ENCODE data around the gene S1PR5. TPM values are rescaled to one million over a fixed set of nuclear protein-coding genes. Genes with fewer than 3 reads are reported as not detected.

The S1PR5 gene, protein sequence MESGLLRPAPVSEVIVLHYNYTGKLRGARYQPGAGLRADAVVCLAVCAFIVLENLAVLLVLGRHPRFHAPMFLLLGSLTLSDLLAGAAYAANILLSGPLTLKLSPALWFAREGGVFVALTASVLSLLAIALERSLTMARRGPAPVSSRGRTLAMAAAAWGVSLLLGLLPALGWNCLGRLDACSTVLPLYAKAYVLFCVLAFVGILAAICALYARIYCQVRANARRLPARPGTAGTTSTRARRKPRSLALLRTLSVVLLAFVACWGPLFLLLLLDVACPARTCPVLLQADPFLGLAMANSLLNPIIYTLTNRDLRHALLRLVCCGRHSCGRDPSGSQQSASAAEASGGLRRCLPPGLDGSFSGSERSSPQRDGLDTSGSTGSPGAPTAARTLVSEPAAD
- under 1 TPM in 4 of 8 experiments, not detected in 4; 0.08 to 0.81 (median 0.16) TPM for total RNA-seq

DNA sequence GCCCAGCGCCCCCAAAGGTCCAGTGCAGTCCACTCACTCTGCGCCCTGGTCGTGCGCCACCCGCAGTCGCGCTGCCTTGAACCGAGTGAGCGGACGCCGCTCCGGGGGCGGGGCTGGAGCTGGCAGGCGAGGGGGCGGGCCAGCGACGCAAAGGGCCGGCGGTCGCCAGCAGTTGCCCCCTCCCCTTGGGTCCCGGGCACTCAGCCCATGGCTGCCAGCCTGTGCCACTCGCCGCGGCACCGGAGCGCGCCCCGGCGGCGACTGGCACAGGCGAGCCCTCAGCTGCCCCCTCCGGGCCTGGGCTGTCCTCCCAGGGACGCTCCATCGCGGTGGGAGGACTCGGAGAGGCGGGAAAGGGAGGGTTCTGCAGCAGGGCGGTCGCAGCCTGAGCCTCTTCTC, at the start of gene S1PR5:
Gene S1PR5, minus strand, starts transcription at position 87 of the 399 bp plus-strand sequence. CDS start 2,436 bp downstream, outside the sequence.
- WGBS, 10 experiments: 11% methylated on average over 10 of the region's 39 CpGs; no CpG with 5 or more reads in 9 of the 10 experiments
- peaks cover 0 to 14% of the 10 kb centered on the region in 2 donors for H3K4me1 ChIP-seq (replicated peaks in 1 of 2)
- no peak within 1 kb of the TSS for H3K4me3 ChIP-seq
- in situ Hi-C loops (cut with MboI; ENCODE audit: low pct_unique_long_range_greater_than_20kb in 2 of 9, low sequenced_read_pairs in 9 of 9, unreplicated experiment in 9 of 9): no loop called here
- ATAC-seq (replicated peaks in 6 of 8): peak; percentile 32 to 69 (median 52)
- H3K27ac ChIP-seq: no peak within 1 kb of the TSS

DNA sequence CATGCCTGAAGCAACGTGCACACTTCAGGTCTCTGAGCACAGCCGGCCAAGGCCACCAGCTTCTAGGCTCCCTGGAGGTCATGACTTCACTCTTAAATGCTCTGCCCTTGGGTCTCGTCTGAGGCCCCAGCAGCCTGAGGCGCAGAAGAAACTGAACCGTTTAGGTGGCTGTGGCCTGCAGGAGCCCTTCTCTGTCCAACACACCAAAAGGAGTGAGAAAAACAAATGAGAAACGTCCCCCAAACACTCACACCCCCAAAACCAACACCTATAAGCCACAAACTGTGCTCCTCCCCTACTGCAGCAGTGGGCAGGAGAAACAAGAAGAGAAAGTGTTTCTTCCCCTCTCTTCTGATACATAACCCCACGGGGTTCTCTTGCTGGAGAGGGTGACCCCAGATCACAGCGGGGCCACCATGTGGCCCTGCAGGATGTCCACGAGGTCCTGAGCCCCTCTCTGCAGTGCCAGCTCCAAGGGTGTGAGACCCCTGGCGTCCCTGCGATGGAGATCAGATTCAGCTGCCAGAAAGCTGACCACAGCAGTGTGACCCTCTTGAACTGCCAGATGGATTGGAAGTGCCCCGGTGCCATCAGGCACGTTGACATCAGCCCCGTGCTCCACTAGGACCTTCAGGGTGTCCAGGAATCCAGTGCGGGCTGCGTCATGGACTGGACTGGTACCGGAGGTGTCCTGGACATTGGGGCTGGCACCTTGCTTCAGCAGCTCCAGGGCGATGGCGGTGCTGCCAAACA, 49.6 kb upstream of the S1PR5 start:
- peaks cover 10 to 17% of the 10 kb centered on the region in 2 donors for H3K4me1 ChIP-seq (replicated peaks in 1 of 2)
- ATAC-seq (replicated peaks in 6 of 8): no peak
- in situ Hi-C loops (cut with MboI; ENCODE audit: low pct_unique_long_range_greater_than_20kb in 2 of 9, low sequenced_read_pairs in 9 of 9, unreplicated experiment in 9 of 9): no loop called here
- no peak overlapping the region for H3K27ac ChIP-seq
- 40 to 74% (median 59%) methylated on average over 1 to 11 of the region's 19 CpGs; no CpG with 5 or more reads in 3 of the 10 experiments for whole genome bisulfite sequencing, 10 experiments
- H3K4me3 ChIP-seq: peak overlapping the region; percentile 40 to 88 (median 64)

DNA sequence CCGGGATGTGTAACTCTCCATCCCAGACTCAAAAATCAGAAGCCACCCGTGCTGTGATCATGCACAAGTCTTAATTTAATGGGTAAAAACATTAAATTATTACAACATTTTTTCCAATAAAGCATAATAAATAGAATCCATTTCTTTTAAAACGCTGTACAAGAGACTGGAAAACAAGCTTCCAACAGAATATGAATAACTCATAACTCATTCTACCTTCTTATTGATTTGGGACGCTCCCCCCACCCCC, 49.1 kb upstream of the S1PR5 start:
- WGBS, 10 experiments: 0 to 100% (median 0%) methylated on average over 1 to 4 of the region's 4 CpGs; no CpG with 5 or more reads in 2 of the 10 experiments
- H3K4me1 ChIP-seq (replicated peaks in 1 of 2): peaks cover 10 to 17% of the 10 kb centered on the region in 2 donors
- in situ Hi-C loops (cut with MboI; ENCODE audit: low pct_unique_long_range_greater_than_20kb in 2 of 9, low sequenced_read_pairs in 9 of 9, unreplicated experiment in 9 of 9): no loop called here
- no peak for ATAC-seq (replicated peaks in 6 of 8)
- H3K4me3 ChIP-seq: peak overlapping the region; percentile 40 to 88 (median 64)
- no peak overlapping the region for H3K27ac ChIP-seq

DNA sequence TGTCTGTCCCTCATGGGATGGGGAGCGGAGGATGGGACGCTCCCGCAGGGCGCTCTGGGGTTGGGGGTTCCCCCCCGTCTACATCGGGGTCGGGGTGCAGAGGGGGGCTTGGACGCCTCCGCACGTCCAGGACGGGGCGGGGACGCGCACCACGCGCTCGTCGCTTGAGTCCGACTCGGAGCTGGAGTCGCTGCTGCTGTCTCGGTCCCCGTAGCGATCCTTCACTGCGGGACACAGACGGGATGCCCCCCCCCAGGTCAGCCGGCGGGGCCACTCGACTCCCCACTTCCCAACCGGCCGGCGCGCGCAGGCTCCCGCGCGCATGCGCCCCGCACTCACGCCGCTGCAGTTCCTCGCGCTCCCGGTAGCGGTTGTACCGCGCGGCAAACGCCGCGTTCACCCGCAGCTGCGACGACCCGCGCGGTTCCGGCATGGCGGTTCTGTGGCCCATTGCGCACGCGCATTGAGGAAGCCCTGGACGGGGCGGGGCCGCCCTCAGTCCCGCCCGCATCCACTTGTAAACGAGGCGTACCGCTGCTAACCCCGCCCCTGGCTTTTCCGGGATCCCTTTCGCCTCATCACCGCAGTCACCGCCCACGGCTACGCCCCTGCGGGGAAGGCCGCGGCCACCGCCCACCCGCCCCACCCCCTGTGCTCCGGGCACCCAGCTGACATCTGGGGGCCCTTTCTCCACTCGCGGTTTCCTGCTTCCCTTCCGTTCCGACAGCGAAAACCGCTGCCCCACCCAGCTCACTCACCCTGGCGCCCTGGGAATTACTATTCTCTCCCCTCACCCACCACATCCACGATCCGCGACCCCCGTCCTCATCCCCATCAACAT, 48.5 kb upstream of the S1PR5 start, which contains the start of gene KRI1:
Gene KRI1, minus strand, starts transcription at position 444 of the 841 bp plus-strand sequence. Its CDS starts 11 bp downstream, at position 433.
- WGBS, 10 experiments: 0 to 20% (median 4%) methylated on average over 2 to 5 of the region's 94 CpGs; no CpG with 5 or more reads in 6 of the 10 experiments
- Histone ChIP-seq H3K27ac (peak within 1 kb of the TSS; percentile 25 to 87), H3K4me3 (peak within 1 kb of the TSS; percentile 40 to 88 (median 64)), H3K4me1 (replicated peaks in 1 of 2) (peaks cover 10 to 17% of the 10 kb centered on the region in 2 donors)
- in situ Hi-C loops (cut with MboI; ENCODE audit: low pct_unique_long_range_greater_than_20kb in 2 of 9, low sequenced_read_pairs in 9 of 9, unreplicated experiment in 9 of 9): no loop called here
- ATAC-seq (replicated peaks in 6 of 8): peak; percentile 46 to 68 (median 62)

DNA sequence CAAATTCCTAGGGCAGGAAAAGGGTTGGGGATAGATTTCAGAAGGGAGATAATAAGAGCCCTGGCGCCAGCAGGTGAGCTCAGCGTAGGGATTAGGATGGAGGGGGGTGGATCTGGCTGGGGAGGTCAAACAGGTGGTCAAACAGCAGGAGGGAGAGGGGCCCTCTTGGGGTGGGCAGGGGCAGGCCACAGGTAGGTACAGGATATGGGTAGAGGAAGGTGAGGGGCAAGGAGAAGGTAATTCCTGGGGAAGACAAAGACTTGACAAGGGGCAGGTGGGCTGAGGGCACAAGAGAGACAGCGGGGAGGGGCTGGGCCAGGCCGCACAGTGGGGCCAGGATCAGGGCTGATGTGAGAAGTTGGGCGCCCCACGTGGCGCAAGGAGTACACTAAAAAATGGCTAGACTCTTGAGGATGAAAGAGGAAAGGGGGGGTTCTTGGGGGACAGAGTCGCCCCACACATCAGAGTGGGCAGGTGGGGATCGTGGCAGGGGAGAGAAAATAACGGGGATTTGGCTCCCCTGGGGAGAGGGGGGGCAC, 47.9 kb upstream of the S1PR5 start:
- ATAC-seq (replicated peaks in 6 of 8): peak in 6 of 8 experiments; percentile 1 to 3 (median 1)
- 0 to 40% (median 33%) methylated on average over 1 to 2 of the region's 10 CpGs; no CpG with 5 or more reads in 7 of the 10 experiments for WGBS, 10 experiments
- H3K27ac ChIP-seq: peak overlapping the region; percentile 25 to 87
- peak overlapping the region; percentile 40 to 88 (median 64) for H3K4me3 ChIP-seq
- H3K4me1 ChIP-seq (replicated peaks in 1 of 2): peaks cover 10 to 17% of the 10 kb centered on the region in 2 donors
- in situ Hi-C loops (cut with MboI; ENCODE audit: low pct_unique_long_range_greater_than_20kb in 2 of 9, low sequenced_read_pairs in 9 of 9, unreplicated experiment in 9 of 9): no loop called here

DNA sequence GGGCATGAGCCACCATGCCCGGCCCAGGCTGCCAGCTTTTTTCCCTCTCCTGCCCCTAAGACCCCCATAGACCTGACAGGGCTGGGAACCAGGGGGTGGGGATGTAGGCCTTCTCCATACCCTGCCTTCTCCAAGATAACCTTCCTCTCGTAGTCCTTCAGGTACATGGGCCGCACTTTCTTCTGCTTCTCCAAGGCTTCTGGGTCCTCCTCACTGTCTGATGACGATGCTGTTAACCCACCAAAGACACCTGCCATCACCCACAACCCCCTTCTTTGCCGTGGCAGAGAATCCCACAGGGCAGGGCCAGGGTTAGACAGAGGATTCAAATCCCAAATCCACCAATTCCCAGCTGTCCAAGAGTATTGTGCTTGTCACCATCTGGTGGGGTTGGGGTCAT, 45.4 kb upstream of the S1PR5 start:
- WGBS, 10 experiments: 77 to 100% (median 100%) methylated on average over 1 to 5 of the region's 5 CpGs; no CpG with 5 or more reads in 1 of the 10 experiments
- Histone ChIP-seq H3K4me3 (no peak overlapping the region), H3K27ac (no peak overlapping the region), H3K4me1 (replicated peaks in 1 of 2) (peaks cover 10 to 14% of the 10 kb centered on the region in 2 donors)
- in situ Hi-C loops (cut with MboI; ENCODE audit: low pct_unique_long_range_greater_than_20kb in 2 of 9, low sequenced_read_pairs in 9 of 9, unreplicated experiment in 9 of 9): no loop called here
- ATAC-seq (replicated peaks in 6 of 8): no peak

DNA sequence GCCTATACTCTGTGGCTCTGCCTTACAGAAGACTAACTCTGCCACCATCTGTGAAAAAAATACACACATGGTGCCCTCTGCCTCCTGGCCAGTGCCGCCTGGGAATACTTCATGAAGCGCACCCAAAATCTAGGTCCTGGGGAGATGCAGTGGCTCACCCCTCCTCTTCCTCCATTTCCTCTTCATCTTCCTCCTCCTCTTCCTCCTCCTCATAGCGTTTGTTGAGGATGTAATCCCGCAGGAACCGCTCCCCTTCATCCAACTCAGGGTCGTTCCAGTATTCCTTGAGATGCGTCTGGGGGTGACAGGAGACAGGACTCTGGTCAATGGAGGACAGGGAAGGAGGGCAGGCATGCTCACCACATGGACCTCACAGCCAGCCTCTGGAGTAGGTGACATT, 42.9 kb upstream of the S1PR5 start:
- in situ Hi-C loops (cut with MboI; ENCODE audit: low pct_unique_long_range_greater_than_20kb in 2 of 9, low sequenced_read_pairs in 9 of 9, unreplicated experiment in 9 of 9): no loop called here
- H3K4me1 ChIP-seq (replicated peaks in 1 of 2): peaks cover 0 to 5% of the 10 kb centered on the region in 2 donors
- no peak overlapping the region for H3K4me3 ChIP-seq
- no peak for ATAC-seq (replicated peaks in 6 of 8)
- WGBS, 10 experiments: 81 to 100% (median 96%) methylated on average over 1 to 7 of the region's 7 CpGs; no CpG with 5 or more reads in 5 of the 10 experiments
- no peak overlapping the region for H3K27ac ChIP-seq

DNA sequence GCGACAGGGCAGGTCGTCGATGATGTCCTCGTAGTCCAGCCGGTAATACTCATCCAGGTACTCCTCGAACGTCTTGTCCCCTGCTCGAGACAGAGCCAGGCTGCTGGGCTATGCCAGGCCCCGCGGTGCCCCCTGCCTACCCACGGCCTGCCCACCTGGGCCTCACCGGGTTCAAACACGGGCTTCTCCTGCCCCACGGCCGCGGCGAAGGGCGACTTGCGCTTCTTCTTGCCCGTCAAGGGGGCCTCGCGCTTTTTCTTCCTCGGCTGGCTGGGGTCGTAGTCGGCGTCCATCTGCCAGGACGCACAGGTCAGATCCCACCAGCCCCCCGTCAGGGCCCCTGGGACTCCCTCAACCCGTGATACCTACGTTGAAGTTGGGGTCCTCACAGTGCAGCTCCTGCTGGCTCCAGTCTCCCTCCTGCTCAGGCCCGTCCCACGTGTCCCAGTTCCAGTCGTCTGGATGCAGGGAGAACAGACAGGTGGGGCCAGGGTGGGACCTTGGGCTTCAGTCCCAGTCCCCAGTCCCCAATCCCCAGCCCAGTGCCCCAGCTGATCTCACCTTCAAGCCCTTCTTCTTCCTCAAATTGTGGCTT, 40.5 kb upstream of the S1PR5 start:
- no peak overlapping the region for H3K4me3 ChIP-seq
- in situ Hi-C loops (cut with MboI; ENCODE audit: low pct_unique_long_range_greater_than_20kb in 2 of 9, low sequenced_read_pairs in 9 of 9, unreplicated experiment in 9 of 9): no loop called here
- ATAC-seq (replicated peaks in 6 of 8): peak in 3 of 8 experiments; percentile 15 to 16 (median 15)
- H3K27ac ChIP-seq: no peak overlapping the region
- WGBS, 10 experiments: 94 to 100% (median 100%) methylated on average over 1 to 7 of the region's 33 CpGs; no CpG with 5 or more reads in 6 of the 10 experiments
- H3K4me1 ChIP-seq (replicated peaks in 1 of 2): no peaks in the 10 kb centered on the region

DNA sequence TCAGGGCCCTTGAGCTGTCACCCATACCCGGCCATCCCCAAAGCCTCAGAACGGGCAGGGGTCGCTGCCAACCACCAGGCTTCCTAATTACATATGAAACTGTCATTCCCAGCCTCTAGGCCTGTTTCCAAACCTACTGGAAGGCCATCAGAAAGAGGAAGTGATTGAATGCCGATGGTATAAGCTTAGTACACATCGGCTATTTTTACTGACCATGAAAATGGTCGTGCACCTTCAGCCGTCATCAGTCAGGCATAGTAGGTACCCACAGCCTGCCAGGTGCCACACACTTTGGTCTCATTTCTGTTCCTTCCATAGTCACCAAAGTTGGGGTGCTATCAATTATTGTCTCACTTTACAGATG, 38.3 kb upstream of the S1PR5 start:
- Histone ChIP-seq H3K4me1 (replicated peaks in 1 of 2) (no peaks in the 10 kb centered on the region), H3K4me3 (no peak overlapping the region), H3K27ac (no peak overlapping the region)
- in situ Hi-C loops (cut with MboI; ENCODE audit: low pct_unique_long_range_greater_than_20kb in 2 of 9, low sequenced_read_pairs in 9 of 9, unreplicated experiment in 9 of 9): no loop called here
- ATAC-seq (replicated peaks in 6 of 8): no peak
- WGBS, 10 experiments: 84 to 100% (median 100%) methylated on average over 1 to 6 of the region's 7 CpGs; no CpG with 5 or more reads in 3 of the 10 experiments

DNA sequence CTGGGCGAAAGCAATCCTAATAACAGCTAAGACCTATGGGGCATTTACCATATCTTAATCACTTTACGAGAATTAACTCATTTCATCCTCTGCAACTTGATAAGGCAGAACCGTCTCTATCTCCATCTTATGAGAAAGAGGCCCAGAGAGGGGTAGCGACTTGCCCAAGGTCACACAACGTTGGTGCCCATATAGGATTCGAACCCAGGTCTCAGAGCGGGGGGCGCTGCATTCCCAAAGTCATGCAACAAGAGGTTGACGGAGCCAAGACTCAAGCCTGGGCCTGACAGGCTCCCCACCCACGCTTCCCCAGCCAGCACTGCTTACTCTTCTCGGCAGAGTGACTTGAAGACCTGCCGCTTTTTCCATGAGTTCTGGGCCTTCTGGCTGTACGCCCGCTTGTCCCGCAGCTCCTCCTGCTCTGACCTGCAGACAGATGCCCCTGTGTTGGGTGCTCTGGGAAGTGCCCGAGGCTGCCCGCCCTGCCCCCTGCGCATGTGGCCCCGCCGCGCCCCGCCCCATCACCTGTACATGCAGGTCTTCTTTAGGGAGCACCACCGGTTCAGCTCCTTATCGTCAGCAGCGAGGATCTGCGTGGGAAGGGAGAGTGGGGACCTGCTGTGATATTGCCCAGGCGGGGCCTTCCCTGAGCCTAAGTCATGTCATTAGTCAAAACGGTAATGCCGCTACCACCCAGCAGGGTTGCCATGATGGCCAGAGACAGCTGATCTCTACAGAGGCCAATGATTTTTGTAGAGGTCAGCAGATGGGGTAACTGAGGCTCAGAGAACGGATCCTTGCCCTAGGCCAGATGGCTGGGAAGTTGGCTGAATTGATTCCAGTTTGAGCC, 37.7 kb upstream of the S1PR5 start:
- in situ Hi-C loops (cut with MboI; ENCODE audit: low pct_unique_long_range_greater_than_20kb in 2 of 9, low sequenced_read_pairs in 9 of 9, unreplicated experiment in 9 of 9): no loop called here
- no peak overlapping the region for H3K27ac ChIP-seq

DNA sequence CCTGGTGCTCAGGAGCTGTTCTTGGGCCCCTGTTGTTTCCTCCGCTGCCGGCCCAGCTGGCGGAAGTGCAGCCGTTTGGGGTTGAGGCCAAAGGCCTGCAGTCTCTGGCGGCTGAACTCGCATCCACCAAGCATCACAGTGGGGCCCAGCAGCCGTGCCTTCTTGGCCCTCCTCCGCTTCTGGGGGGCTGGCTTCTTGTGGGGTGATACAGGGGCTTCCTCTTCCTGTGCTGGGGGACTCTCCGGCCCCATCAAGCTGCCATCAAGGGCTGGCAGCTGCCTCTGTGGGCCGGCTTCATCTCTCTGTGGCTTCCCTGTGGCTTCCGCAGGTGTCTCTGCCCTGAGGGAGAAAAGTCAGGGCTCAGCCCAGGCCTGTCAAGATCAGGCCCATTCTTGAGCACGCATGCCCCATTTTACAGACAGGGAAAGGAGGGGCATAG, 36.7 kb upstream of the S1PR5 start:
- WGBS, 10 experiments: 91 to 100% methylated on average over 1 to 6 of the region's 12 CpGs; no CpG with 5 or more reads in 8 of the 10 experiments
- H3K4me1 ChIP-seq (replicated peaks in 1 of 2): no peaks in the 10 kb centered on the region
- ATAC-seq (replicated peaks in 6 of 8): no peak
- H3K27ac ChIP-seq: no peak overlapping the region
- in situ Hi-C loops (cut with MboI; ENCODE audit: low pct_unique_long_range_greater_than_20kb in 2 of 9, low sequenced_read_pairs in 9 of 9, unreplicated experiment in 9 of 9): no loop called here
- no peak overlapping the region for H3K4me3 ChIP-seq

More for the DNA sequence above, 37.7 kb upstream of the S1PR5 start:
- ATAC-seq (replicated peaks in 6 of 8): no peak
- H3K4me3 ChIP-seq: no peak overlapping the region
- 86 to 100% (median 88%) methylated on average over 1 to 6 of the region's 30 CpGs; no CpG with 5 or more reads in 6 of the 10 experiments for WGBS, 10 experiments
- no peaks in the 10 kb centered on the region for H3K4me1 ChIP-seq (replicated peaks in 1 of 2)
